Measurements from ENCODE around the gene MAN1A2. TPM values are rescaled to one million over a fixed set of nuclear protein-coding genes. Genes with fewer than 3 reads are reported as not detected.

The MAN1A2 gene
- total and polyA plus RNA-seq, 10 of the 15 experiments (the other 5 are each of a cell fraction or from before 2014, with no cell fraction given): 2.8 to 23.6 (median 16.0) TPM

- Histone ChIP-seq H3K4me1 (ENCODE audit: control insufficient read depth, insufficient read depth, low read length) (no peaks in the 10 kb centered on the region), H3K4me2 (ENCODE audit: control insufficient read depth, insufficient read depth) (no peak overlapping the region), H3K9ac (ENCODE audit: control insufficient read depth, insufficient read depth, low read length) (no peak overlapping the region), H3K27me3 (replicated peaks in 1 of 2; ENCODE audit: control insufficient read depth in 2 of 2, insufficient read depth in 2 of 2, low read length in 1 of 2) (no peaks in the 10 kb centered on the region), H3K36me3 (ENCODE audit: control insufficient read depth in 2 of 2, insufficient read depth in 2 of 2, low read length in 1 of 2) (peaks cover 1 to 5% of the 10 kb centered on the region in 2 experiments; a peak in 2 of 4 replicates), H4K20me1 (ENCODE audit: control insufficient read depth, insufficient read depth) (no peaks in the 10 kb centered on the region), H3K9me3 (replicated peaks; ENCODE audit: control insufficient read depth, insufficient read depth, low read length) (peaks cover 12% of the 10 kb centered on the region; the same call in 2 of the 3 replicates), H3K79me2 (ENCODE audit: control insufficient read depth, insufficient read depth, low read length) (no peaks in the 10 kb centered on the region), H2AFZ (ENCODE audit: control insufficient read depth, low read depth, low read length) (no peak overlapping the region), H3K27ac (ENCODE audit: control insufficient read depth, insufficient read depth) (no peak overlapping the region), H3K4me3 (no peak overlapping the region)
- intact Hi-C loops (cut with micrococcal nuclease; ENCODE audit: unreplicated experiment): no loop called here
- ChIA-PET SMC1A (ENCODE audit: uncharacterized antibody, unreplicated experiment) (interaction anchor here (1.1 kb wide), 2 partner anchors 36 to 41 kb away, joined by 3 read pairs; no protein-coding TSS in a partner anchor), RAD21 (ENCODE audit: unreplicated experiment) (no interaction called here), POLR2A (interaction anchor here (0.8 kb wide), 1 partner anchor 20 kb away, joined by 3 read pairs; no protein-coding TSS in a partner anchor), CTCF (no interaction called here)
- ATAC-seq (no peak), DNase-seq (ENCODE audit: low read depth, low spot score) (no peak), FAIRE-seq (no peak)
- TF ChIP-seq IRF3 (IDR thresholded peaks at IDR 0.05) (no peak), NFYA (IDR thresholded peaks at IDR 0.05; ENCODE audit: borderline replicate concordance, low read depth, low read length) (no peak), SRF (IDR thresholded peaks at IDR 0.05; ENCODE audit: low read depth in 2 of 2, low read length in 2 of 2) (no peak), ETV6 (conservative IDR thresholded peaks at IDR 0.05 in 1 of 2, IDR thresholded peaks at IDR 0.05 in 1 of 2; ENCODE audit: borderline replicate concordance in 1 of 2, low read depth in 1 of 2) (no peak), NR2C2 (IDR thresholded peaks at IDR 0.05; ENCODE audit: borderline replicate concordance, control insufficient read depth, insufficient read length, low read depth) (no peak), SMAD5 (IDR thresholded peaks at IDR 0.05; ENCODE audit: low read depth) (no peak), ZNF622 (IDR thresholded peaks at IDR 0.05) (no peak), ZNF207 (IDR thresholded peaks at IDR 0.05; ENCODE audit: borderline replicate concordance) (no peak)
- in situ Hi-C loops (cut with MboI): no loop called here
- BruUV-seq (replicated peaks): no TSS peak
Observed at GRCh38 chr1:117427297-117427696, 60.0 kb downstream of the MAN1A2 start.
